Chondrocyte (in vitro differentiated cells): ENCODE data around the gene UFSP1. TPM values are rescaled to one million over a fixed set of nuclear protein-coding genes. Genes with fewer than 3 reads are reported as not detected.

ENCODE experiments used
- DNase-seq: peaks from one replicate; pipeline ENCODE4 v3.0.0; 2021; ENCODE audit warnings: mixed read lengths, low spot score
- H3K27ac Mint-ChIP-seq: one replicate; pipeline ENCODE4 v1.8.0; 2021; ENCODE audit warnings: mild to moderate bottlenecking, moderate library complexity, mixed read lengths; ENCODE audit not compliant: unreplicated experiment
- H3K27me3 Mint-ChIP-seq: 2 replicates; pipeline ENCODE4 v1.8.0; 2021; ENCODE audit warnings: low read depth, mixed read lengths
- H3K36me3 Mint-ChIP-seq: 2 replicates; pipeline ENCODE4 v1.8.0; 2021; ENCODE audit warnings: low read depth, mixed read lengths
- H3K4me1 Mint-ChIP-seq: 2 replicates; pipeline ENCODE4 v1.8.0; 2021; ENCODE audit warnings: low read depth, mild to moderate bottlenecking, mixed read lengths
- H3K4me3 Mint-ChIP-seq: one replicate; pipeline ENCODE4 v1.8.0; 2021; ENCODE audit warnings: mild to moderate bottlenecking, moderate library complexity, mixed read lengths; ENCODE audit not compliant: unreplicated experiment
- H3K9me3 Mint-ChIP-seq: 2 replicates; pipeline ENCODE4 v1.8.0; 2021; ENCODE audit warnings: low read depth, mixed read lengths
- total RNA-seq: library from RNA; stranded (reverse); gene quantifications from 3 replicates; pipeline ENCODE4 v1.2.1, GENCODE V29; 2021
- TF ChIP-seq, protein P1 (sequence below): fragments of 200-600 bp; sonication (generic); IDR thresholded peaks from 2 replicates; pipeline ENCODE4 v1.5.0; 2021; ENCODE audit warnings: antibody characterized with exemption, mild to moderate bottlenecking, moderate library complexity

The UFSP1 gene
- total RNA-seq, 1 donor from 2014 or later = 4.1 TPM

DNA sequence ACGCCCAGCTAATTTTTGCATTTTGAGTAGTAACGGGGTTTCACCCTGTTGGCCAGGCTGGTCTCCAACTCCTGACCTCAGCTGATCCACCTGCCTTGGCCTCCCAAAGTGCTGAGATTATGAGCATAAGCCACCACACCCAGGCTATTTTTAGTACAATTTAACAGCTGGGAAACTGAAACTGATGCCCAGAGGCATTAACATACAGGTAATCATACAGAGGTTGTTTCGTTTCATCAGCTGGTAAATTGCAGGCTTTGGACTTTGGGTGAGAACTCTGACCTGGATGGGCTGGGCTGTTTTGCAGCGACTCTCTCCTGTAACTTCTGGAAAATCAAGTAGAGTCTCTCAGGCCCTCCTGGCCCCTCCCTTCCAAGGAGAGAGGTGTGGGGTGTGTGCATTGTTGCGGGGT is 12.4 kb upstream of the UFSP1 start:
- peaks cover 3% of the 10 kb centered on the region for H3K4me1 Mint-ChIP-seq
- TF ChIP-seq, protein P1, sequence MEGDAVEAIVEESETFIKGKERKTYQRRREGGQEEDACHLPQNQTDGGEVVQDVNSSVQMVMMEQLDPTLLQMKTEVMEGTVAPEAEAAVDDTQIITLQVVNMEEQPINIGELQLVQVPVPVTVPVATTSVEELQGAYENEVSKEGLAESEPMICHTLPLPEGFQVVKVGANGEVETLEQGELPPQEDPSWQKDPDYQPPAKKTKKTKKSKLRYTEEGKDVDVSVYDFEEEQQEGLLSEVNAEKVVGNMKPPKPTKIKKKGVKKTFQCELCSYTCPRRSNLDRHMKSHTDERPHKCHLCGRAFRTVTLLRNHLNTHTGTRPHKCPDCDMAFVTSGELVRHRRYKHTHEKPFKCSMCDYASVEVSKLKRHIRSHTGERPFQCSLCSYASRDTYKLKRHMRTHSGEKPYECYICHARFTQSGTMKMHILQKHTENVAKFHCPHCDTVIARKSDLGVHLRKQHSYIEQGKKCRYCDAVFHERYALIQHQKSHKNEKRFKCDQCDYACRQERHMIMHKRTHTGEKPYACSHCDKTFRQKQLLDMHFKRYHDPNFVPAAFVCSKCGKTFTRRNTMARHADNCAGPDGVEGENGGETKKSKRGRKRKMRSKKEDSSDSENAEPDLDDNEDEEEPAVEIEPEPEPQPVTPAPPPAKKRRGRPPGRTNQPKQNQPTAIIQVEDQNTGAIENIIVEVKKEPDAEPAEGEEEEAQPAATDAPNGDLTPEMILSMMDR = no peak
- no peak for DNase-seq
- H3K27me3 Mint-ChIP-seq = peaks cover 18% of the 10 kb centered on the region
- H3K9me3 Mint-ChIP-seq = no peaks in the 10 kb centered on the region
- H3K36me3 Mint-ChIP-seq = no peaks in the 10 kb centered on the region
- H3K4me3 Mint-ChIP-seq = no peak overlapping the region
- H3K27ac Mint-ChIP-seq = no peak overlapping the region

DNA sequence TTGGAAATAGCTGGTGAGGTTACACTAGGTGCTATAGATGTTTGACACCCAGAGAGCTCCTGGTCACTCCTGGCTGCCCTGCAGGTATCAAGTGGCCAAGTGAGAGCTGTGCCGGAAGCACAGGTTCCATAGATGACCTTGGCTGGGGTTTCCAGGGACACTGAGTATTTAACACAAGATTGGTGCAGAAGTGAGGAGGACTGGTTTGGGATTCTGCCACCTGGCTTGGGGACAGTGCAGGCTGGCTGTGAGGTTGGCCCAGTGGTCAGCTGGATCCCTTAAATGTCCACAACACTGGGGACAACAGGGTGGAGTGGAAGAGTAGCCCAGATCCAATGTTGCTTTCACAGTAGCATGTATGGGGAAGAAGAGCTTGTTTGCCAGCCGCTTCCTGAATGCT is 11.5 kb upstream of the UFSP1 start:
- no peak for DNase-seq
- Mint-ChIP-seq H3K4me3 (no peak overlapping the region), H3K4me1 (peaks cover 8% of the 10 kb centered on the region), H3K27ac (no peak overlapping the region), H3K9me3 (no peaks in the 10 kb centered on the region), H3K36me3 (peaks cover 4% of the 10 kb centered on the region), H3K27me3 (peaks cover 22% of the 10 kb centered on the region)
- TF ChIP-seq, protein P1 = no peak

DNA sequence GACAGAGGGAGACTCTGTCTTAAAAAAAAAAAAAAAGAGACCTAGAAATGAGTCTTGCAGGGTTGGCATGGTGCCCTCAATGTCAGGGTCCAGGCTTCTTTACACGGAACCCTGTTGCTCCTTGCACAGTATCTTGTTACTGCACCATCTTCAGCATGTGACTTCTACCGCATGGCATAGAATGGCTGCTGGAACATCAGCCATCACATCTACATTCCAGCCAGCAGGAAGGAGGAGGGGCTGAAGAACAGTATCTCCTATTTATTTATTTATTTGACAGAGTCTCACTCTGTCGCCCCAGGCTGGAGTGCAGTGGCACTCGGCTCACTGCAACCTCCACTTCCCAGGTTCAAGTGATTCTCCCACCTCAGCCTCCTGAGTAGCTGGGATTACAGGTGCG is 9.9 kb upstream of the UFSP1 start:
- Mint-ChIP-seq H3K4me3 (no peak overlapping the region), H3K4me1 (peaks cover 9% of the 10 kb centered on the region), H3K36me3 (peaks cover 4% of the 10 kb centered on the region), H3K27ac (no peak overlapping the region), H3K27me3 (peaks cover 23% of the 10 kb centered on the region), H3K9me3 (no peaks in the 10 kb centered on the region)
- no peak for DNase-seq
- TF ChIP-seq, protein P1 = no peak

DNA sequence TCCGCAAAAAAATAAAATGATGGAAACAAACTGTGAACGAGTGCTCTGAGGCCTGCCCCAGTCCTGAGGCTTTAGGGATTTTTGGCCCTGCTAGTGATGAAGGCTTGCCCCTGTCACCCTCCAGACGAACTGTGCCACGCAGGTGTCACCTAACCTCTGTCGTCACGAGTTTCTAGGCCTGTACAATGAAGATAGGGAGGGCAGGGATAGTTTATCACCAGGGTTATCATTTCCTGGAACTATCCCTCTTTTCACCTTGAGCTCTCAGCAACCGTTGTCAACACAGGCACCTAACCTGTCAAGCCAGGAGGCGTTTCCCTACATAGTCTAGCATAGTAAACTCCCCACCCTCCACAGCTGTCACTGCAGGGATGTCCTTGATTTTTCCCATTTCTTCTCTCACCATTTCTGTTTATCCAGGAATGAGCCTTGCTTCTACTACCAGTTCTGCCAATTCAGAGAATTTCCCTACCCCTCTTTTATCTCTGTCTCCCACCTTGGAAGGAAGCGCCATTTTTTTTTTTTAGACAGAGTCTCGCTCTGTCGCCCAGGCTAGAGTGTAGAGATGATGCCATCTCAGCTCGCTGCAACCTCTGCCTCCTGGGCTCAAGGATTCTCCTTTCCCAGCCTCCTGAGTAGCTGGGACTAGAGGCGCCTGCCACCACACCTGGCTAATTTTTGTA is 8.4 kb upstream of the UFSP1 start:
- Mint-ChIP-seq H3K4me1 (peaks cover 12% of the 10 kb centered on the region), H3K9me3 (no peaks in the 10 kb centered on the region), H3K27me3 (peaks cover 21% of the 10 kb centered on the region), H3K27ac (no peak overlapping the region), H3K4me3 (no peak overlapping the region), H3K36me3 (peaks cover 4% of the 10 kb centered on the region)
- TF ChIP-seq, protein P1 = no peak
- no peak for DNase-seq

DNA sequence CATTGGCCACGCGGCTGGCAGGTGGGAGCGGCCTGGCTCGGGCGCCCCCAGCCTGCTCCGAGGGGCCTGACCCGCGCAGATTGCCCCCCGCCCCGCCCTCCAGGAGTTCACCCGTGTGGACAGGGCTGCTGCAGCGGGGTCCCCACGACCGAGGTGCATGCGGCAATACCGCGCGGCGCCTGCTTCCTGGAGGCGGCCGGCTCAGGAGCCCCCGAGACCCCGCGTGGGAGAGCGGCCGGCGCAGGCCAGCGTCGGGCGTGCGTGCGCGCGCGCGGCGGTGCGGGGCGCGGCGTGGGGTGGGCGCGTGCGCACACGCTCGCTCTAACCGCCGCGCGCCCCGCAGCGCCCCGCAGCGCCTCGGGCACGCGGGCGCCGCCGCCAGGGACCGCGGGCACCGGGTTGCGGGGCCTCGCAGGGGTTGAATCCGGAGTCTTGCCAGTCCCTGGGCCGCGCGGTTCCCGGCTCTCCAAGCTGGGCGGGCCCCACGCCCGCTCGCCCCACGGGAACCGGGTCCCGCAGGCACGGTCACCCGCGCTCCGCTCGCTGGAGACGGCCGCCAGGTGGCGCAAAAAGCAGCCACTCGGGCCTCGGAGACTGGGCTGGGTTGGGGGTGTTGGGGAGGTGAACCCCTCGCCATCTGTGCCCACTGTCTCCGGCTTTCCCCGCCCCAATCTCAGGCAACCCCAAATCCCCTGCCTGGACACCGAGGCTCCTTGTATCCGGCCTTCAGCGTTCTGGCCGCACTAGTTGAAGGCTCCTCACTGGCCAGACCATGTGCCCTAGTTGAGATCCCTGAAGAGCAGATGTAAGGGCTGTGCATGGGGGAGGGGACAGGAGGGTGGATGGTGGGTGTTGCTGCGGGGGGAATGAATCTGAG is 7.5 kb upstream of the UFSP1 start:
- no peak for DNase-seq
- TF ChIP-seq, protein P1 = peak; percentile 94
- Mint-ChIP-seq H3K27me3 (peaks cover 21% of the 10 kb centered on the region), H3K4me3 (peak overlapping the region; percentile 55), H3K36me3 (peaks cover 4% of the 10 kb centered on the region), H3K27ac (no peak overlapping the region), H3K9me3 (no peaks in the 10 kb centered on the region), H3K4me1 (peaks cover 12% of the 10 kb centered on the region)
